OCI-LY3 (cell line): ENCODE data around the gene SCAND1.
"Not testable (repeated sequence)": the region's sequence is repeated elsewhere in the genome, so short reads cannot be mapped to it uniquely, and the experiment has no call there.

Source experiments
- H2AFZ ChIP-seq: fragments of 200-600, 300-600 bp; shearing (Covaris generic); 2 replicates; pipeline ENCODE4 v1.6.0; 2014; ENCODE audit warnings: antibody characterized with exemption, low read depth, low read length
- H3K27ac ChIP-seq: fragments of 200-600, 300-600 bp; sonication (generic); 2 replicates; pipeline ENCODE4 v1.5.1; 2014; ENCODE audit warnings: mild to moderate bottlenecking, low read length, moderate library complexity, mixed read lengths
- H3K27me3 ChIP-seq: fragments of 200-600, 300-600 bp; sonication (generic); 2 replicates; pipeline ENCODE4 v1.6.1; 2014; ENCODE audit warnings: low read depth, low read length, mixed read lengths
- H3K36me3 ChIP-seq: fragments of 200-600, 300-600 bp; sonication (generic); replicated peaks from 2 replicates; pipeline ENCODE3; 2014; ENCODE audit warnings: low read depth, low read length, mixed read lengths
- H3K4me1 ChIP-seq: fragments of 300-600, 200-600 bp; sonication (generic); 2 replicates; pipeline ENCODE4 v1.6.1; 2014; ENCODE audit warnings: low read length, mixed read lengths
- H3K4me2 ChIP-seq: fragments of 200-600, 300-600 bp; sonication (generic); 2 replicates; pipeline ENCODE4 v1.6.1; 2014; ENCODE audit warnings: low read length, mixed read lengths
- H3K4me3 ChIP-seq: fragments of 300-600, 200-600 bp; sonication (generic); 2 replicates; pipeline ENCODE4 v1.5.1; 2014; ENCODE audit warnings: antibody characterized with exemption, mild to moderate bottlenecking, low read length, moderate library complexity
- H3K79me2 ChIP-seq: fragments of 300-600, 200-600 bp; shearing (Covaris generic); 2 replicates; pipeline ENCODE4 v1.6.1; 2014; ENCODE audit warnings: mild to moderate bottlenecking, low read length, mixed read lengths
- H3K9ac ChIP-seq: fragments of 300-600, 200-600 bp; shearing (Covaris generic); 2 replicates; pipeline ENCODE4 v1.6.0; 2014; ENCODE audit warnings: mild to moderate bottlenecking, low read length, moderate library complexity
- H3K9me3 ChIP-seq: fragments of 200-600, 300-600 bp; shearing (Covaris generic); 2 replicates; pipeline ENCODE4 v1.6.1; 2014; ENCODE audit warnings: low read length, mixed read lengths; ENCODE audit not compliant: insufficient read depth
- H4K20me1 ChIP-seq: fragments of 200-600, 300-600 bp; sonication (generic); 2 replicates; pipeline ENCODE4 v1.6.1; 2016; ENCODE audit warnings: low read length, mixed read lengths; ENCODE audit not compliant: insufficient read depth
- CTCF ChIP-seq: fragments of 200-600, 300-600 bp; sonication (generic); IDR thresholded peaks from 2 replicates; pipeline ENCODE4 v1.5.1; 2014; ENCODE audit warnings: antibody characterized with exemption, low read length, low read depth
- EZH2phosphoT487 ChIP-seq: fragments of 200-600 bp; shearing (Covaris generic); IDR thresholded peaks from 2 replicates; pipeline ENCODE4 v1.6.1; 2018; ENCODE audit warnings: antibody characterized with exemption, mixed run types, low read depth

The SCAND1 gene

GRCh38 chr20:35971981-35972380, 17.7 kb upstream of the SCAND1 start:
- Histone ChIP-seq H3K4me2 (no peak overlapping the region), H3K79me2 (no peaks in the 10 kb centered on the region), H2AFZ (no peak overlapping the region), H3K4me1 (no peaks in the 10 kb centered on the region), H3K27ac (no peak overlapping the region), H3K36me3 (no peaks in the 10 kb centered on the region), H3K9me3 (no peaks in the 10 kb centered on the region), H3K27me3 (0 out of 2 replicates have a peak, but pooled peaks cover 5% of the 10 kb centered on the region), H3K9ac (no peak overlapping the region), H4K20me1 (no peaks in the 10 kb centered on the region), H3K4me3 (no peak overlapping the region)
- TF ChIP-seq EZH2phosphoT487 (no peak), CTCF (no peak)

- Histone ChIP-seq H3K9ac (no peak overlapping the region), H3K9me3 (no peaks in the 10 kb centered on the region), H3K27me3 (0 out of 2 replicates have a peak, but pooled peaks cover 5% of the 10 kb centered on the region), H3K36me3 (no peaks in the 10 kb centered on the region), H4K20me1 (no peaks in the 10 kb centered on the region), H3K4me2 (no peak overlapping the region), H2AFZ (no peak overlapping the region), H3K79me2 (no peaks in the 10 kb centered on the region), H3K27ac (no peak overlapping the region), H3K4me3 (no peak overlapping the region), H3K4me1 (peaks cover 11% of the 10 kb centered on the region)
- TF ChIP-seq CTCF (no peak), EZH2phosphoT487 (no peak)
Observed at GRCh38 chr20:35968930-35969329, 14.6 kb upstream of the SCAND1 start.

DNA sequence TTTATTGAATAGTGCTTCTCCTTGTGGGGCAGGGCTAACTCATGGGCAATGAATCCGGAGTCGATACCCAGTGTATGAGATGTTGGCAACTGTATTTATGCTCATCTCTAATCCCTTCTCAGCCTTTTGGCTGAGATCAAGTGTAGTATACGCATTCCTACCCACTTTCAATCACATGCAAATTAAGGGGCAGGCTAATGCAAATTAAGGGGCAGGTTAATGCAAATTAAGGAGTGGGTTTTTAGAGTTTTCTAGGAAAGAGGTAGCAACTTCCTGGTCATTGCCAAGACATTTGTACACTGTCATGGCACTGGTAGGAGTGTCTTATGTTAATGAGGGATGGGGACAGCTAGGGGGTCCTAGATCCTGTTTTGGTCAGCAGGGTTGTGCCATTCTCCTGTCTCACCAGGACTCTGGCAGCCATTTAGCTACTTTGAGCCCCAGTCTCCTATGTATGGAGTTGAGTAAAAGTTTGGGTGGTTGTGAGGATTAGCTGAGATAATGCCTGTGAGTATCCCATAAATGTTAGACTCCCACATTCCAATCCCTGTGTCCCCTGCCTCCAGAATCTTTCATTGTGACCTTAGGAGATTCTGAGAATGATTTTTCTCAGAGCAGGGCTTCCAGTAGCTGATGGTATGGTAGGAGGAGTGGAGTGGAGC, 13.8 kb upstream of the SCAND1 start, which contains the start of gene CNBD2:
TSS of gene CNBD2 (plus strand) at position 612 of the 662 bp plus-strand sequence. CDS start 173 bp downstream, outside the sequence.
- TF ChIP-seq EZH2phosphoT487 (no peak), CTCF (no peak)
- no peak within 1 kb of the TSS for H3K4me2 ChIP-seq
- no peak within 1 kb of the TSS for H3K4me3 ChIP-seq
- H2AFZ ChIP-seq: no peak within 1 kb of the TSS
- no peaks in the 10 kb centered on the region for H3K9me3 ChIP-seq
- H3K36me3 ChIP-seq: no peaks in the 10 kb centered on the region
- H3K27me3 ChIP-seq: 0 out of 2 replicates have a peak, but pooled peaks cover 5% of the 10 kb centered on the region
- peaks cover 11% of the 10 kb centered on the region for H3K4me1 ChIP-seq
- no peaks in the 10 kb centered on the region for H4K20me1 ChIP-seq
- H3K27ac ChIP-seq: no peak within 1 kb of the TSS
- H3K9ac ChIP-seq: no peak within 1 kb of the TSS
- no peaks in the 10 kb centered on the region for H3K79me2 ChIP-seq

- H3K9ac ChIP-seq: no peak overlapping the region
- H3K27ac ChIP-seq: no peak overlapping the region
- no peak overlapping the region for H3K4me3 ChIP-seq
- H3K27me3 ChIP-seq: 0 out of 2 replicates have a peak, but pooled peaks cover 4% of the 10 kb centered on the region
- no peaks in the 10 kb centered on the region for H3K9me3 ChIP-seq
- no peak for TF ChIP-seq EZH2phosphoT487
- TF ChIP-seq CTCF: no peak
- H3K4me1 ChIP-seq: peaks cover 11% of the 10 kb centered on the region
- no peak overlapping the region for H2AFZ ChIP-seq
- no peaks in the 10 kb centered on the region for H3K79me2 ChIP-seq
- no peaks in the 10 kb centered on the region for H4K20me1 ChIP-seq
- H3K36me3 ChIP-seq: peaks cover 1% of the 10 kb centered on the region
- H3K4me2 ChIP-seq: no peak overlapping the region
Observed at GRCh38 chr20:35963878-35964277, 9.6 kb upstream of the SCAND1 start.

- not testable (repeated sequence) for H3K27me3 ChIP-seq, H3K4me1 ChIP-seq, H3K4me2 ChIP-seq, H3K36me3 ChIP-seq, H4K20me1 ChIP-seq, H3K4me3 ChIP-seq, H3K79me2 ChIP-seq, H2AFZ ChIP-seq, H3K27ac ChIP-seq, H3K9ac ChIP-seq, H3K9me3 ChIP-seq
Observed at GRCh38 chr20:35959291-35959690, 5.0 kb upstream of the SCAND1 start.
